ENCODE data around the gene ST3GAL4.
A peak's percentile ranks its signal among the peaks of the same experiment; 100 is the strongest.

- TF ChIP-seq POLR2AphosphoS5 (IDR thresholded peaks at IDR 0.05) (peak; percentile 42), CTCF (IDR thresholded peaks at IDR 0.05) (peak in 1 of 4 experiments; percentile 15), EP300 (IDR thresholded peaks at IDR 0.05) (no peak)
Measured at GRCh38 chr11:126416542-126417090, 61.1 kb downstream of the ST3GAL4 start.
